H1 (cell line): Measurements from ENCODE around the gene CFAP157.

Source experiments
- ASH2L ChIP-seq: fragments of 200-600, 300-600 bp; sonication (generic); IDR thresholded peaks from one replicate; pipeline ENCODE4 v1.7.1; 2017; ENCODE audit warnings: low read length
- EGR1 ChIP-seq: IDR thresholded peaks from 2 replicates; pipeline ENCODE4 v1.6.1; 2011; ENCODE audit warnings: low read depth, low read length, borderline replicate concordance
- EP300 ChIP-seq, 2 experiments: IDR thresholded peaks; 1 replicate in 1 of 2; 2 replicates in 1 of 2; pipeline ENCODE4 v1.6.1; 2011 to 2012; ENCODE audit warnings: low read depth in 2 of 2, low read length in 2 of 2, mild to moderate bottlenecking in 2 of 2, borderline replicate concordance in 1 of 2, inconsistent platforms in 1 of 2, moderate library complexity in 1 of 2
- GTF2F1 ChIP-seq: IDR thresholded peaks from 2 replicates; pipeline ENCODE4 v1.6.1; 2012; ENCODE audit warnings: low read depth, low read length, improper control_type of control experiment, borderline replicate concordance
- POLR2A ChIP-seq, 2 experiments: IDR thresholded peaks; 1 replicate in 1 of 2; 2 replicates in 1 of 2; pipeline ENCODE4 v1.6.1; 2011; ENCODE audit warnings: low read depth in 2 of 2, low read length in 2 of 2, mild to moderate bottlenecking in 2 of 2; ENCODE audit errors: control extremely low read depth in 1 of 2
- SIN3A ChIP-seq, 2 experiments: IDR thresholded peaks in 1 of 2; conservative IDR thresholded peaks in 1 of 2; 2 replicates each; pipeline ENCODE4 v1.6.1; 2011 to 2012; ENCODE audit warnings: low read length in 2 of 2, improper control_type of control experiment in 1 of 2, low read depth in 1 of 2, mild to moderate bottlenecking in 1 of 2
- SUZ12 ChIP-seq: fragments of 200-600 bp; sonication (generic); IDR thresholded peaks from 2 replicates; pipeline ENCODE4 v1.6.1; 2012; ENCODE audit warnings: mild to moderate bottlenecking, inconsistent platforms, low read length, moderate library complexity, mixed read lengths
- TF ChIP-seq, protein P1 (sequence below), 3 experiments: IDR thresholded peaks; 1 replicate in 2 of 3; 2 replicates in 1 of 3; pipeline versions ENCODE4 v1.5.1 to v1.6.1; 2011; ENCODE audit warnings: low read length in 3 of 3, mild to moderate bottlenecking in 3 of 3, inconsistent platforms in 2 of 3, low read depth in 1 of 3, moderate library complexity in 1 of 3; ENCODE audit not compliant: insufficient read depth in 1 of 3; ENCODE audit errors: control extremely low read depth in 1 of 3
- TF ChIP-seq, protein P2 (sequence below): IDR thresholded peaks from 2 replicates; pipeline ENCODE4 v1.6.1; 2012; ENCODE audit warnings: low read length, inconsistent platforms

GRCh38 chr9:127667906-127668305 is 38.9 kb upstream of the CFAP157 start:
- TF ChIP-seq, protein P1, sequence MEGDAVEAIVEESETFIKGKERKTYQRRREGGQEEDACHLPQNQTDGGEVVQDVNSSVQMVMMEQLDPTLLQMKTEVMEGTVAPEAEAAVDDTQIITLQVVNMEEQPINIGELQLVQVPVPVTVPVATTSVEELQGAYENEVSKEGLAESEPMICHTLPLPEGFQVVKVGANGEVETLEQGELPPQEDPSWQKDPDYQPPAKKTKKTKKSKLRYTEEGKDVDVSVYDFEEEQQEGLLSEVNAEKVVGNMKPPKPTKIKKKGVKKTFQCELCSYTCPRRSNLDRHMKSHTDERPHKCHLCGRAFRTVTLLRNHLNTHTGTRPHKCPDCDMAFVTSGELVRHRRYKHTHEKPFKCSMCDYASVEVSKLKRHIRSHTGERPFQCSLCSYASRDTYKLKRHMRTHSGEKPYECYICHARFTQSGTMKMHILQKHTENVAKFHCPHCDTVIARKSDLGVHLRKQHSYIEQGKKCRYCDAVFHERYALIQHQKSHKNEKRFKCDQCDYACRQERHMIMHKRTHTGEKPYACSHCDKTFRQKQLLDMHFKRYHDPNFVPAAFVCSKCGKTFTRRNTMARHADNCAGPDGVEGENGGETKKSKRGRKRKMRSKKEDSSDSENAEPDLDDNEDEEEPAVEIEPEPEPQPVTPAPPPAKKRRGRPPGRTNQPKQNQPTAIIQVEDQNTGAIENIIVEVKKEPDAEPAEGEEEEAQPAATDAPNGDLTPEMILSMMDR (IDR thresholded peaks at IDR 0.05; ENCODE audit: control extremely low read depth in 1 of 3, insufficient read depth in 1 of 3, low read depth in 1 of 3, low read length in 3 of 3): no peak
- no peak for TF ChIP-seq ASH2L
- TF ChIP-seq EGR1: no peak
- no peak for TF ChIP-seq SUZ12
- no peak for TF ChIP-seq POLR2A (IDR thresholded peaks at IDR 0.05; ENCODE audit: control extremely low read depth in 1 of 2, low read depth in 2 of 2, low read length in 2 of 2)
- TF ChIP-seq, protein P2, sequence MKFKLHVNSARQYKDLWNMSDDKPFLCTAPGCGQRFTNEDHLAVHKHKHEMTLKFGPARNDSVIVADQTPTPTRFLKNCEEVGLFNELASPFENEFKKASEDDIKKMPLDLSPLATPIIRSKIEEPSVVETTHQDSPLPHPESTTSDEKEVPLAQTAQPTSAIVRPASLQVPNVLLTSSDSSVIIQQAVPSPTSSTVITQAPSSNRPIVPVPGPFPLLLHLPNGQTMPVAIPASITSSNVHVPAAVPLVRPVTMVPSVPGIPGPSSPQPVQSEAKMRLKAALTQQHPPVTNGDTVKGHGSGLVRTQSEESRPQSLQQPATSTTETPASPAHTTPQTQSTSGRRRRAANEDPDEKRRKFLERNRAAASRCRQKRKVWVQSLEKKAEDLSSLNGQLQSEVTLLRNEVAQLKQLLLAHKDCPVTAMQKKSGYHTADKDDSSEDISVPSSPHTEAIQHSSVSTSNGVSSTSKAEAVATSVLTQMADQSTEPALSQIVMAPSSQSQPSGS: no peak
- TF ChIP-seq SIN3A (conservative IDR thresholded peaks at IDR 0.05 in 1 of 2, IDR thresholded peaks at IDR 0.05 in 1 of 2; ENCODE audit: low read depth in 1 of 2, low read length in 2 of 2): no peak
- no peak for TF ChIP-seq GTF2F1
- TF ChIP-seq EP300 (IDR thresholded peaks at IDR 0.05; ENCODE audit: borderline replicate concordance in 1 of 2, low read depth in 2 of 2, low read length in 2 of 2): no peak
